Measurements from ENCODE around the gene MAN1B1.
"Not testable (repeated sequence)": the region's sequence is repeated elsewhere in the genome, so short reads cannot be mapped to it uniquely, and the experiment has no call there.

Gene MAN1B1

GRCh38 chr9:137129456-137130175 is 42.8 kb downstream of the MAN1B1 start:
- DNase-seq (ENCODE audit: low read depth, low spot score), result peak; percentile 92
- in situ Hi-C loops (cut with HindIII; ENCODE audit: low sequenced_read_pairs), result no loop called here
- TF ChIP-seq CTCF (IDR thresholded peaks at IDR 0.05; ENCODE audit: low read depth, low read length), result no peak
- peak overlapping the region; percentile 74 for H3K4me3 ChIP-seq (ENCODE audit: low read depth, low read length)

- TF ChIP-seq CTCF (IDR thresholded peaks at IDR 0.05; ENCODE audit: low read depth, low read length), result no peak
- in situ Hi-C loops (cut with HindIII; ENCODE audit: low sequenced_read_pairs), result no loop called here
- DNase-seq (ENCODE audit: low read depth, low spot score), result no peak
- H3K4me3 ChIP-seq (ENCODE audit: low read depth, low read length), result peak overlapping the region; percentile 74
Measured at GRCh38 chr9:137130176-137130755, 43.5 kb downstream of the MAN1B1 start.

- in situ Hi-C loops (cut with HindIII; ENCODE audit: low sequenced_read_pairs), result no loop called here
- H3K4me3 ChIP-seq (ENCODE audit: low read depth, low read length), result no peak overlapping the region
- TF ChIP-seq CTCF (IDR thresholded peaks at IDR 0.05; ENCODE audit: low read depth, low read length), result no peak
- no peak for DNase-seq (ENCODE audit: low read depth, low spot score)
Measured at GRCh38 chr9:137134191-137134590, 47.4 kb downstream of the MAN1B1 start.

- H3K4me3 ChIP-seq (ENCODE audit: low read depth, low read length); DNase-seq (ENCODE audit: low read depth, low spot score); in situ Hi-C loops (cut with HindIII; ENCODE audit: low sequenced_read_pairs): not testable (repeated sequence)
Measured at GRCh38 chr9:137135154-137135553, 48.4 kb downstream of the MAN1B1 start.

GRCh38 chr9:137136261-137136880 is 49.6 kb downstream of the MAN1B1 start:
- H3K4me3 ChIP-seq (ENCODE audit: low read depth, low read length), result no peak overlapping the region
- DNase-seq (ENCODE audit: low read depth, low spot score), result no peak
- TF ChIP-seq CTCF (IDR thresholded peaks at IDR 0.05; ENCODE audit: low read depth, low read length), result no peak
- in situ Hi-C loops (cut with HindIII; ENCODE audit: low sequenced_read_pairs), result no loop called here

GRCh38 chr9:137136881-137137607 is 50.3 kb downstream of the MAN1B1 start:
- in situ Hi-C loops (cut with HindIII; ENCODE audit: low sequenced_read_pairs), result no loop called here
- H3K4me3 ChIP-seq (ENCODE audit: low read depth, low read length), result no peak overlapping the region
- DNase-seq (ENCODE audit: low read depth, low spot score), result no peak
- no peak for TF ChIP-seq CTCF (IDR thresholded peaks at IDR 0.05; ENCODE audit: low read depth, low read length)
